Endothelial cell of umbilical vein (primary cell): ENCODE results near the gene RET.

Experiments used
- EZH2 ChIP-seq: IDR thresholded peaks from 2 replicates; pipeline ENCODE4 v1.6.1; 2012; ENCODE audit warnings: borderline replicate concordance, low read depth, mild to moderate bottlenecking, moderate library complexity, low read length, inconsistent platforms; ENCODE audit not compliant: severe bottlenecking
- POLR2A ChIP-seq: IDR thresholded peaks from 2 replicates; pipeline ENCODE4 v1.6.1; 2012; ENCODE audit warnings: low read depth, mild to moderate bottlenecking, control low read depth, low read length
- TF ChIP-seq, protein P1 (sequence below), 2 donors: IDR thresholded peaks; 1 replicate in 1 of 2; 2 replicates in 1 of 2; pipeline ENCODE4 v1.5.1; 2011; ENCODE audit warnings: low read length in 2 of 2, mild to moderate bottlenecking in 2 of 2, moderate library complexity in 2 of 2, control low read depth in 1 of 2, inconsistent platforms in 1 of 2, low read depth in 1 of 2; ENCODE audit not compliant: insufficient read depth in 1 of 2; ENCODE audit errors: extremely low read depth in 1 of 2
- TF ChIP-seq, protein P2 (sequence below): IDR thresholded peaks from 2 replicates; pipeline ENCODE4 v1.6.1; 2011; ENCODE audit not compliant: insufficient read depth, insufficient read length

- TF ChIP-seq, protein P1, sequence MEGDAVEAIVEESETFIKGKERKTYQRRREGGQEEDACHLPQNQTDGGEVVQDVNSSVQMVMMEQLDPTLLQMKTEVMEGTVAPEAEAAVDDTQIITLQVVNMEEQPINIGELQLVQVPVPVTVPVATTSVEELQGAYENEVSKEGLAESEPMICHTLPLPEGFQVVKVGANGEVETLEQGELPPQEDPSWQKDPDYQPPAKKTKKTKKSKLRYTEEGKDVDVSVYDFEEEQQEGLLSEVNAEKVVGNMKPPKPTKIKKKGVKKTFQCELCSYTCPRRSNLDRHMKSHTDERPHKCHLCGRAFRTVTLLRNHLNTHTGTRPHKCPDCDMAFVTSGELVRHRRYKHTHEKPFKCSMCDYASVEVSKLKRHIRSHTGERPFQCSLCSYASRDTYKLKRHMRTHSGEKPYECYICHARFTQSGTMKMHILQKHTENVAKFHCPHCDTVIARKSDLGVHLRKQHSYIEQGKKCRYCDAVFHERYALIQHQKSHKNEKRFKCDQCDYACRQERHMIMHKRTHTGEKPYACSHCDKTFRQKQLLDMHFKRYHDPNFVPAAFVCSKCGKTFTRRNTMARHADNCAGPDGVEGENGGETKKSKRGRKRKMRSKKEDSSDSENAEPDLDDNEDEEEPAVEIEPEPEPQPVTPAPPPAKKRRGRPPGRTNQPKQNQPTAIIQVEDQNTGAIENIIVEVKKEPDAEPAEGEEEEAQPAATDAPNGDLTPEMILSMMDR (IDR thresholded peaks at IDR 0.05; ENCODE audit: extremely low read depth in 1 of 2, insufficient read depth in 1 of 2, low read depth in 1 of 2, low read length in 2 of 2): peak; percentile 42 to 66
- TF ChIP-seq, protein P2, sequence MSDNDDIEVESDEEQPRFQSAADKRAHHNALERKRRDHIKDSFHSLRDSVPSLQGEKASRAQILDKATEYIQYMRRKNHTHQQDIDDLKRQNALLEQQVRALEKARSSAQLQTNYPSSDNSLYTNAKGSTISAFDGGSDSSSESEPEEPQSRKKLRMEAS: no peak
- no peak for TF ChIP-seq POLR2A
- TF ChIP-seq EZH2: no peak
These were observed 2.1 kb downstream of the RET start for GRCh38 chr10:43078986-43079273.
